ENCODE data around the gene UNC80. TPM values are rescaled to one million over a fixed set of nuclear protein-coding genes. Genes with fewer than 3 reads are reported as not detected.

Gene UNC80
- total RNA-seq, 1 donor from 2014 or later = not detected

DNA sequence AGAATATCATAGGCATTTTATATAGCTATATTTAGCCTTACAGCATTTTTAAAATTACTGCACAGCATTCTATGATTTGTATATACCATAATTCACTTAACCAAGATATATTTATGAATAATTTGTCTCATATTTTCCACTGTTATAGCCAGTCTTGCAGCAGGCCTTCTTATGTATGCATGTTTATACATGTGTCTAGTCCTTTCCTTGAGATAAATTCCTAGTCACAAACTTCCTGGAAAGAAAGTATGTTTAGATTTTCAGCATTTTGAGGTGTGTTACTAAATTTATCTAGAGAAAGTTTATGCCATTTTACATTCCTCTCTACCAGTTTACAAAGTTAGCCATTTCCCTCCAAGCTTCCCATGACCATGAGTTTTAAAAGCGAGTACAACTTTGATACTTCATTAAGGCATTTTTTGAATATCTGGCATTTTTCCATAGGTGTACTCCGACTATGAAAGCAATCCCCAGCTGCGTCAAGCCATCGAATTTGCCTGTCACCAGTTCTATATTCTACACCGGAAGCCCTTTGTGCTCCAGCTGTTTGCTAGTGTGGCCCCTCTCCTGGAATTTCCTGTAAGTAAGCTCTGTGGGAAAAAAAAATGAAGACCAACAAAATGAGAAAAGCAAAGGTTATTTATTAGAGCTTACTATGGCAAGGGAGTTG, 171.4 kb downstream of the UNC80 start:
- no peak for ATAC-seq (ENCODE audit: poor library complexity)
- no peak for DNase-seq
- intact Hi-C loops (cut with DNase I) = loop anchor here (10.0 kb wide), 1 partner anchor 608 kb away; no protein-coding TSS in a partner anchor

DNA sequence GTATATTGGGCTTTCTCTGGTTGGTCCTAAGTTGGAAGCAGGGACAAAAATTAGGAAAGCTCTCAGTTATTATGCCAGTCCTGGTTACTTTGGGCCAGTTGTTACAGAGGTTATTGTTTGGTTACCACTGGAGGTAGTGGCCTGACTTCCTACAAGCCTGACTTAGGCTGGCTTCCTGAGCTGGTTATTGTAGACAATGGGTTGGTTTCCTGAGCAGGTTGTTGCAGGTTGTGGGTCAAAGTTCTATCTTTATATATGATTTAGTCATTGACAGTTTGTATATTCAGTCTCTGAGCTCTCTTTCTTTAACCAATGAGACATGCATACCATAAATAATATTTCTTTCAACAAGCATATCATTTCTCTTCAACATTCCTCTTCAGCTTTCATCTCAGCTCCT, 172.1 kb downstream of the UNC80 start:
- ATAC-seq (ENCODE audit: poor library complexity) = no peak
- intact Hi-C loops (cut with DNase I) = loop anchor here (10.0 kb wide), 1 partner anchor 609 kb away; no protein-coding TSS in a partner anchor
- no peak for DNase-seq

DNA sequence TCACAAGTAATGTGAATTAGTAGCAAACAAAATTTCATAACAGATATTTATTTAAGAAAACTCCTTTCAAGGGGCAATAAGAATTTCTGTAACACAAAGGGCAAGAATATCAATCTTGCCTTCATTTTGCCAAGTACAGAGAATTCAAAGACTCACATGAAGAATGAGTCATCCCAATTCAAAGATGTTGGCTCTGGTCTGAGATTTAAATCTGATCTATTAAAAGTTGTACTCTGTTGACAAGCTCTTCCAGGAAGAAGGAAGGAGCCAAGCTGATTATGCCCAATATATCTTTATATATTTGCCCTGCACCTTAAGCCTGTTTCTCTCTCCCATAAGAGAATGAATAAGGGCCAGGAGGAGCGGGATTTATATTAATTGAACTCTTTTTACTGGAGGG, 174.9 kb downstream of the UNC80 start:
- intact Hi-C loops (cut with DNase I) = loop anchor here (10.0 kb wide), 1 partner anchor 612 kb away; no protein-coding TSS in a partner anchor
- no peak for ATAC-seq (ENCODE audit: poor library complexity)
- no peak for DNase-seq

DNA sequence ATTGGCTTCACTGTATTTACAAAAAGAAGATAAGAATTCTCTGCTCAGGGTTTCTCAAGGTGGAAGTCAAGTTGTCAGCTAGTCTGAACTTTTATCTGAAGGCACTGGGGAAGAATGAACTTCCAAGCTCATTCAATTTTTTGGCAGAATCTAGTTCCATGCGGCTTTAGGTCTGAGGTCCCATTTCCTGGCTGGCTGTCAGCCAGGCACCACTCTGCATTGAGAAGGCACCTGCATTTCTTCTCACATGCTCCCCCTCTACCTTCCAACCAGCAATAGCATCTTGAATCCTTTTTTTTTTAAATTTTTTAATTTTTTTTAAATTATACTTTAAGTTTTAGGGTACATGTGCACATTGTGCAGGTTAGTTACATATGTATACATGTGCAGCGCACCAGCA, 184.6 kb downstream of the UNC80 start:
- ATAC-seq (ENCODE audit: poor library complexity) = no peak
- intact Hi-C loops (cut with DNase I) = no loop called here
- no peak for DNase-seq

DNA sequence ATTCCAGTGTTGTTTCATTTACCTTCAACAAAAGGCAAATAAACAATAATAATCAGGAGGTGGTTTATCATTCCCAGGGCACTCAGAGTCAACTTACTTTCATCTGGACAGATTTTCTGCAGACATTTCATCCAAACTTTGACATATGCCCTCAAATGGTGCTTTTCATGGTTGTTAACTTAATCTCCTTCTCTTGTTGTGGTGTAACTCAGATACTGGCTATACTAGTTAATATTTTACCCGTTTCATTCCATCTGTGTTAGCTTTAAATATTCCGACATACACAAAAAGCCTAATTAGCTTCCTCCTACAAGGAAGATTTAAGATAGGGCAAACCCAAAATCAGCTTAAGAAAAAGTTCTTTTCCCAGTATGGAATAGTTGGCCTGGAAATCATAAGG, 186.4 kb downstream of the UNC80 start:
- DNase-seq = no peak
- intact Hi-C loops (cut with DNase I) = no loop called here
- ATAC-seq (ENCODE audit: poor library complexity) = no peak

DNA sequence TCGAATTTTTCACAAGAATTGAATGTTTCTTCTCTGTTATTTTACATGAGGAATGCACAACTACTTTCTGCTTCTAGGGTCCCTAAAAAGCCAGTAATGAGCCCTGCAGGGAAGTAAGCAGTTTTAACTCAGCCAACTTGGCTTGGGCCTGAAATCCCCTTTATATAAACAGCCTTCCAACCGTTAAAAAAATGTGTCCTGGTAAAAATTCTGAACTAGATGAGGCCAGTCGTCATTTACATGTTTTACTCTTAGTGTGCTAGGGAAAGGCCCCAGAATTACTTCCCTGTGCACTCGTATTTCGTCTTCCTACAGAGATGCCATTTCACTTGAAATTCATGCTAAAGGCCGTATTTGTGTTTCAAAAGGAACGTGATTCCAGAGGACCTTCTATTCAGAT, 188.4 kb downstream of the UNC80 start:
- intact Hi-C loops (cut with DNase I) = no loop called here
- ATAC-seq (ENCODE audit: poor library complexity) (no peak), DNase-seq (no peak)

DNA sequence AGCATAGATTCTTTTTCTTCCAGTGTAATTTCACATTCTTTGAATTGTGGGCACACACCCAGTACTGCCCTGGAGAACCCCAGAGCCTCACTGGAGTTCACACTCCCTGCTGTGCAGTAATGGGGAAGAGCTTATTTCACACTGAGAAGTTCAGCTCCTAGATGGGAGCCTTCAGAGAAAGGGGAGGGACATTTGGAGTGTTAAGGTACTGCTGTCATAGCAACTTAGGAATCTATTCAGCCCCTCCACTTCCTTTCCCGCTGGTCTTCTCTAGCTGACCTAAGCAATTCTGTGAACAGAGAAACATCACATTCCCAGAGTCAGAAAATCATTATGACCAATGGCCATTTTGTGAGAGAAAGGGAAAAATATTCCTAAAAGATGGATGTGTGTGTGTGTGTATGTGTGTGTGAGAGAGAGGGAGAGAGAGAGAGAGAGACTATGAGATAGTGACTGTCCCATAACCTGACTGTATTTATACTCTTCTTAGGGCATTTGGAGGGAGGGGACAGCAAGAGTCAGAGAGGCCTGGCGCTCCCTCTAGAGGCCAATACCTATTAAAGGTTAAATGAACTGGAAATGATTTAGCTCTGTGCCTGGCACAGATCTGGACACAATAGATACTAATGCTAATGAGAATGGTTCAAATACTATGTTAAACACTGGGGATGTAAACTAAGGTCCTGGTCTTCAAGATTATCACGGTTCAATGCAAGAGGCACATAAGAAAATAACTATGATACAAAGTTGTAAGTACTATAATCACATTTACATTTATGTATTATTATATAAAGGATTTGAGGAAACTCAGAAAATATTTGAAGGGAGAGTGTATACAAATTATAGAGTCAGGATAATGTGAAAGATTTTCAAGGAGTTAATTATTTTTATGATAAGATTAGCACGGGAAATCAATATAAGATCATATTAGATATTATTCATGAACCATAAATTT, 189.3 kb downstream of the UNC80 start:
- DNase-seq (no peak), ATAC-seq (ENCODE audit: poor library complexity) (peak; percentile 74)
- intact Hi-C loops (cut with DNase I) = no loop called here

DNA sequence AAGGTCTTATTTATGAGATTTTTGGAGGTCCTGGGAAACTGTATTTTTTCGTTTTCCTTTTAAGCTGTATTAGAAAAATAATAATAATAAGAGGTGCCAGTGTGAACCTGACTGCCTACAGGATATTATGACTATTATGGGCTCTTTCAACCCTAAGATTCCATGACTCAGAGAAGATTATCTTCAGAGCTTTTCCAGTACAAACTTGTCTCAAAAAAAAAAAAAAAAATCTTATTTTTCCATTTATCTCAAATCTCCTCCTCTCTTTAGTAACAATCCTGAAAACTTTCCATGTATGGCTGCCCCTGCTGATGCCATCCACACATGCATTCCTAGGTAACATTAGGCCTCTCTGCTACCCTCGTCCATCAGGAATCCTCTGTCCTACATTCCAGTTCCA, 194.1 kb downstream of the UNC80 start:
- intact Hi-C loops (cut with DNase I) = no loop called here
- ATAC-seq (ENCODE audit: poor library complexity) = no peak

DNA sequence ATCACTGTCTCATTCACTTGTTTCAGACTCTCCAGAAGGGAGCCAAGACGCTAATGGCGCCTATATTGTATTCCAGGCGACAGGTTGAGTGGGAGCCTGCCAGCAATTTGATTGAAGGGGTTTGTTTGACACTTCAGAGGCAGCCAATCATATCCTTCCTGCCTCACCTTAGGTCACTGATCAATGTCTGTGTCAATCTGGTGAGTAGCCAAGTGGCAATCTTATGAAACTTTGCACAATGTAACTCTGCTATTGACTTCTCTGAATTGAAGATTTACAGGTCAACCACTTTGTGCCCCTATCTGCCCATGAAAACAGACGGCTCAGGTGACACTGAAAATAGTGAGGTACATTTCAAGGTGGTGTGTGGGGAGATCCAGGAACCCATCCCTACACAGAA, 198.1 kb downstream of the UNC80 start:
- intact Hi-C loops (cut with DNase I) = no loop called here

More for the DNA sequence above, 194.1 kb downstream of the UNC80 start:
- no peak for DNase-seq

DNA sequence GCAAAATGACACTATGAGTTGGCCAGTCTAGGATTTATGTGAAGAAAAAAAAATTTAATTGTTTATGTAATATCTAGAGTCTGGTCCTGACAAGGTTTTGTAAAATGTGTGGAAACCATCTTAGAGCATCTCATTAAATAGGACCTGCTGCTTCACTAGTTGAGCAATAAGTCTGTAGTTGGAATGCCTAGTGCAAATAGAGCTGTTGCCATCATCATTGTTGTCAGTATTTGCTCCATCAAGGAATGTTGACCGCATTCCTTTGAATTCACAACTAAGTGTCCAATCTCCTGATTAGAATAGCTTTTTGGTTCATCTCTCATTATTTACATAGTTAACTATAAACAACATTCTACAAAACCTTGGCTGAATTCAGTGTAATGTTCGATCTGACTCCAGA, 198.6 kb downstream of the UNC80 start:
- ATAC-seq (ENCODE audit: poor library complexity) = no peak
- no peak for DNase-seq
- intact Hi-C loops (cut with DNase I) = no loop called here

More for the DNA sequence above, 198.1 kb downstream of the UNC80 start:
- no peak for ATAC-seq (ENCODE audit: poor library complexity)
- DNase-seq = no peak

DNA sequence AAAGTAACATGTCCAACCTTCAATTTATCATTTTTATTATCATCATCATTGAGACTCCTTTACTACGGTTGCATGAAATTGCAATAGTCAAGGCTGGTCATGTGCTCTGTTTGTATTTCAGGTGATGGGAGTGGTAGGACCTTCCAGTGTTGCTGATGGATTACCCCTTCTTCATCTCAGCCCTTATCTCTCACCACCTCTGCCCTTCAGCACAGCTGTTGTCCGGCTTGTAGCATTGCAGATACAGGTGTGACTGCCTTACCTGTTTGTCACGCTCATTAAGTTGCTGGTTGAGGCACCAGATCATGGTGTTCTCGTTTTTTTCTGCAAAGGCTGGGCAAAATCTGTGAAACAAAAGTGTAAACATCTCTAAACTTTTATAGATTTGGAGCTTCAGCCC, 199.1 kb downstream of the UNC80 start:
- DNase-seq = no peak
- intact Hi-C loops (cut with DNase I) = no loop called here
- no peak for ATAC-seq (ENCODE audit: poor library complexity)

DNA sequence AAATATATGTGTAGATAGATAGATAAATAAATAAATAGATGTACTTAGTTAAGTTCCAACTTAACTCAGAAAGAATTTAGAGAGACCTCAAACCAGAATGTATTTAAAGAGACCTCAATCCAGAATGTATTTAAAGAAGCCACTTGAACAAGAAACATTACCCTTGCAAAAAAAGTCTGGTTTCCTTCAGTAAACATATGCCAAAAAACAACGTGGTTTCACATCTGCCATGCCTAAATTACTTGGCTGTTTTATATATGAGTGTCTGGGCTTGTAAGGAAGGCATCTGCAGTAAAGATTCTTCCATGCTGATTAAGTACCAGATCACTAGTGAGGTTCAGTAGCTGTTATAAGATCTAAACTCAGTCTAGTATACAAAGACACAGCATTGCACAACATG, 201.7 kb downstream of the UNC80 start:
- intact Hi-C loops (cut with DNase I) = no loop called here
- DNase-seq (no peak), ATAC-seq (ENCODE audit: poor library complexity) (no peak)

DNA sequence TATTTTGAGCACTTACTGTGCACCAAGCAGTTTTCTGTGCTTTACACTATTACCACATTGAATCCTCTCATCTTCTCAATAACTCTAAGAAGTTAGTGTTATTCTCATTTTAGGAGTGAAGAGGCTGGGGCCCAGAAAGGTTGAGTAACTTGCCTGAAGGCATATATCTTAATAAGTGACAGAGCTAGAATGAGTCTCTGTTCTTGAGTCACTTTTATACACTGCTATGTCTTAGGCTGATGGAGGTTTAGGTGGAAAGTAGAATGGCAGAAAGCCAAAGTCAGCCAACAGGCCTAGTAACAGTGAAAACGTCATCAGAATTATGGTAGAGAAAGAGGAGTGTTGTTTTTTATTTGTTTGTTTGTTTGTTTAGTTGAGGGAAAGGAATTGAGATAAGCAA, 202.9 kb downstream of the UNC80 start:
- intact Hi-C loops (cut with DNase I) = no loop called here
- ATAC-seq (ENCODE audit: poor library complexity) (no peak), DNase-seq (no peak)

DNA sequence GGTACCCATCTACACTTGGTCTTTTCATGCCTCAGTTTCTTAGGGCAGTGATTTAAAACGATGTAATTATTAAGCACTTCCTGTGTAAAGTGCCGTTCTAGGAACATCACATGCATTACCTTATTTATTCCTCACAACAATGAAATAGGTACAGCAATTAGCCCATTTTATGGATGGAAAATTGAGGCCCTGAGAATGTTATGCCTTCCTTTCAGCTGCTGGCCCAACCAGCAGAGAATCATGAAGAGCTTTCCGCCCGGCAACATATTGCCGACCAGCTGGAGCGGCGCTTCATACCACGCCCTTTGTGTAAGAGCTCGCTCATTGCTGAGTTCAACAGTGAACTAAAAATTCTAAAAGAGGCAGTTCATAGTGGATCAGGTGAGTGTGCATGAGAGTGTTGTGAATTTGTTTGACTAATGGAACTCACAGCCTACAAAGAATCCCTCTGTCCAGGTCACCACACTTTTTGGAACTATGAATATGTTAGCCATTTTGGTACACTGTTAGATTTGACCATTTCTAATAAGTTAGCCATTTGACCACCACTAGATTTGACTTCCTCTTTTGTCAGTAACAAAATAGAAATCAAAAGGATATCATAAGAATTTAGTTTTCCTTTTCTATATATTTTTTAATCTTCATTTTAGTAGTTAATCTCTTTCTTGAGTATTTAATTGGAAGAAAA, 205.2 kb downstream of the UNC80 start:
- intact Hi-C loops (cut with DNase I) = loop anchor here (1.0 kb wide), 1 partner anchor 218 kb away; no protein-coding TSS in a partner anchor
- DNase-seq (no peak), ATAC-seq (ENCODE audit: poor library complexity) (no peak)

DNA sequence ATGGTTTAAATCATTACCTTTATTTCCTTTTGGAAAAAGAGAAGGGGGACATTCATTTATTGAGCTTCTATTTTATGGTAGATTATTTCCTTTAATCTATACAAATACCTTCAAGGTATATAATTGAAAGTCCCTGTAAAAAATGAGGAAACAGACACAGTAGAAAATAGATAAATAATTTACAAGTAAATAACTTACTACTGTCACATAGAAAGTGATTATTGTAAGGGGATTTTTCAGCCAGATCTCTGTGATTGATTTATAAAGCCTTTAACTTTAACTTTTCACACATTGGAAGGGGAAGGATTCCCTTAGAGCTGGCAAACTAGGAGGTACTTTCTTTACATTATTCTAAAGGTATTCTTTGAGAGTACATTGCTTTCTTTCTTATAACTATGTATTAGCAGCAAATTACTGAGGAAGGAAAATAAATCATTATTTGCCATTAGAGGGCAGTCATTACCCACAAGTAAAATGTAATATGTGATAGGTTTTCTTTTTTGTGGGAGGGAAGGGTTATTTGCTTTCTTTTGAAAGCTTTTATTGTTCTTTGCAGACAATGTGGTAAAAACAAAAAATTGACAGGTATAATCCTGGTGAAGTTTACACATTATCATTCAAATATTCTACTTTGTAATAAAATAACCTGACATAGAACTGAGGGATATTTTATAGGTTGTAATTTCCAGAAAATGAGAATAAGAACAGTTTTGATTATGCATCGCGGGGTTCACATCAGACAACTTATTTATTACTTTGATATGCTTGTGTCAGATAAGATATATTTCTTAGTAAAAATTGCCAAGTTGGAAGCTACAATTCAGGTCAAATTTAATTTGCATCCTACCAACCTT, 206.0 kb downstream of the UNC80 start:
- ATAC-seq (ENCODE audit: poor library complexity) (peak; percentile 43), DNase-seq (no peak)
- intact Hi-C loops (cut with DNase I) = loop anchor here (1.0 kb wide), 1 partner anchor 218 kb away; no protein-coding TSS in a partner anchor

DNA sequence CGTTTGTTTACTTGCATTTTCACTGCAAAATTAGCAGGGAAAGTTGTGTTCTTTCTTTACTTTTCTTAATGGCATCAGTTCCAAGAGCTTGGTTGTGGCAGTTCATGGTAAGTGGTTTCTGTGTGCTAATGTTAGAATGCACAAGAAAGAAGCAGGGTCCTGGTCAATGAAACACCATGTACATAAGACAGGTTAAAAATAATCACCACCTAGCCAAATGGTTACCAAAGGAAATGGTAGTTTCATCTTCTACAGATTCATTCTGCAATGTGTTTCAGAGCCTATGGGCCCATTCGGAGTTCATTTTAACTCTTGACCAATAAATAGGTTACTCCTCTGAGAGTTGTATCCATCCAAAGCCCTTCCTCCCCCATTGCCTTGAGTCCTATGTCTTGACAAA, 212.7 kb downstream of the UNC80 start:
- intact Hi-C loops (cut with DNase I) = no loop called here
- DNase-seq = no peak
- ATAC-seq (ENCODE audit: poor library complexity) = no peak

DNA sequence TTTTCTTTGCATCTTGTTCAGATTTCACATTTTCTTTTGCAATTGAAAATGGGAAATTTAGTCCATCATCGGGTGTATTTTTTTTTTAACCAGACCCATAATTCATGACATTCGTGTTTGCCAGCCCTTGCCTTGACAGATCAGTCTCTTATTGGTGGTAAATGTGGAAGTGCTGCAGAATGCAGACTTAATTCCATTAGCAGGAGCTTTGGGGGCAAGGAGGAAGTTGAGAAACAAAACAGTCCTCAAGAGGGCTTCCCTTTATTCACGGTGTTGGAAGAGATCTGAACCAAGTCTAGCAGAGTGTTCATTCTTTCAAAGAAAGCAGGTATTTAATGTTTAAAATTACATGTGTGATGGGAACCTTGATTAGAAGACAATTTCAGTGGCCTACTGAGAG, 214.2 kb downstream of the UNC80 start:
- DNase-seq (no peak), ATAC-seq (ENCODE audit: poor library complexity) (no peak)
- intact Hi-C loops (cut with DNase I) = no loop called here

DNA sequence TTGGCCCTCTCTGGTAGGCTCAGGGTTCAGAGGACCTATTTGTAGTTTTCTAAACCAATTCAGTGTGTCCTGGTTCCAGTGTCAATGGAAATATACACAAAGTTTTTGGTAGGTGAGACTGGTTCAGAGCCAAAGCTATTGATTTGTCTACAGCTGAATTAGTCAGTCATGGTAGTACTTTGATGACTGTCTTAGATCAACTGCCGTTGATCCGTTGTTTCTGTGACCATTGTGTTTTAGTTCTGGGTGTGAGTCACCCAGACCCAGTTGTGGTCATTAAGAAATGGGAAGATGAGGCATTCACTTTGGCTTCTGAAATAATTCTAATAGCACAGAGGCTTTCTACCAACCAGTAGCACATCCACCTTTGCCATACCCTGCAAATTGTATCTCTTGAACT, 214.8 kb downstream of the UNC80 start:
- intact Hi-C loops (cut with DNase I) = no loop called here

More for the DNA sequence above, 214.8 kb downstream of the UNC80 start:
- no peak for ATAC-seq (ENCODE audit: poor library complexity)
- DNase-seq = no peak
